H9 (cell line): ENCODE data around the gene MAP1S. TPM values are rescaled to one million over a fixed set of nuclear protein-coding genes. Genes with fewer than 3 reads are reported as not detected.

Experiments used
- DNase-seq: peaks from one replicate; pipeline ENCODE4 v3.0.0-alpha.2; 2017
- H2AFZ ChIP-seq: one replicate; pipeline ENCODE4 v1.6.1; 2013; ENCODE audit warnings: mild to moderate bottlenecking, low read length, control low read depth, moderate library complexity
- H2AK5ac ChIP-seq: 2 replicates; pipeline ENCODE4 v1.6.1; 2013; ENCODE audit warnings: low read length, control low read depth, mixed read lengths; ENCODE audit not compliant: insufficient read length
- H2BK120ac ChIP-seq: one replicate; pipeline ENCODE4 v1.6.1; 2013; ENCODE audit warnings: low read depth, mild to moderate bottlenecking, low read length, control low read depth, inconsistent platforms; ENCODE audit not compliant: poor library complexity, severe bottlenecking
- H2BK12ac ChIP-seq: 2 replicates; pipeline ENCODE4 v1.6.1; 2013; ENCODE audit warnings: low read length, control low read depth, mixed read lengths, low read depth; ENCODE audit not compliant: insufficient read length
- H2BK15ac ChIP-seq: 2 replicates; pipeline ENCODE4 v1.6.1; 2013; ENCODE audit warnings: low read depth, low read length, control low read depth
- H2BK20ac ChIP-seq: one replicate; pipeline ENCODE4 v1.6.1; 2013; ENCODE audit warnings: low read depth, mild to moderate bottlenecking, low read length, control low read depth, inconsistent platforms; ENCODE audit not compliant: poor library complexity, severe bottlenecking
- H2BK5ac ChIP-seq: 2 replicates; pipeline ENCODE4 v1.6.1; 2013; ENCODE audit warnings: low read length, control low read depth, mixed read lengths; ENCODE audit not compliant: insufficient read length
- H3K14ac ChIP-seq: 2 replicates; pipeline ENCODE4 v1.6.1; 2013; ENCODE audit warnings: low read length, control low read depth; ENCODE audit not compliant: insufficient read depth
- H3K18ac ChIP-seq: 2 replicates; pipeline ENCODE4 v1.6.1; 2013; ENCODE audit warnings: low read depth, mild to moderate bottlenecking, mixed read lengths, low read length, control low read depth; ENCODE audit not compliant: insufficient read length
- H3K23ac ChIP-seq: 2 replicates; pipeline ENCODE4 v1.6.1; 2013; ENCODE audit warnings: low read length, control low read depth, mixed read lengths, low read depth; ENCODE audit not compliant: insufficient read length
- H3K23me2 ChIP-seq: 2 replicates; pipeline ENCODE4 v1.6.1; 2013; ENCODE audit warnings: low read depth, mild to moderate bottlenecking, mixed read lengths, low read length, control low read depth; ENCODE audit not compliant: insufficient read length, poor library complexity, severe bottlenecking
- H3K27ac ChIP-seq: 2 replicates; pipeline ENCODE4 v1.5.1; 2013; ENCODE audit warnings: low read length, control low read depth, mixed read lengths, low read depth; ENCODE audit not compliant: insufficient read length
- H3K27me3 ChIP-seq: 2 replicates; pipeline ENCODE4 v1.6.1; 2013; ENCODE audit warnings: low read length, control low read depth, inconsistent platforms; ENCODE audit not compliant: insufficient read depth
- H3K4ac ChIP-seq: 2 replicates; pipeline ENCODE4 v1.6.1; 2013; ENCODE audit warnings: low read depth, mild to moderate bottlenecking, control low read depth, inconsistent platforms, low read length, moderate library complexity
- H3K4me1 ChIP-seq: 2 replicates; pipeline ENCODE4 v1.6.1; 2013; ENCODE audit warnings: low read length, control low read depth, inconsistent platforms; ENCODE audit not compliant: insufficient read depth
- H3K4me2 ChIP-seq: 2 replicates; pipeline ENCODE4 v1.6.1; 2013; ENCODE audit warnings: low read length, control low read depth, mixed read lengths; ENCODE audit not compliant: insufficient read length, insufficient read depth
- H3K56ac ChIP-seq: 2 replicates; pipeline ENCODE4 v1.6.1; 2013; ENCODE audit warnings: low read depth, mild to moderate bottlenecking, mixed read lengths, low read length, control low read depth; ENCODE audit not compliant: insufficient read length
- H3K79me1 ChIP-seq: 2 replicates; pipeline ENCODE4 v1.6.1; 2013; ENCODE audit warnings: low read depth, mild to moderate bottlenecking, moderate library complexity, low read length, control low read depth, inconsistent platforms; ENCODE audit not compliant: insufficient read depth, poor library complexity, severe bottlenecking
- H3K79me2 ChIP-seq: 2 replicates; pipeline ENCODE4 v1.6.1; 2013; ENCODE audit warnings: low read length, control low read depth, inconsistent platforms; ENCODE audit not compliant: insufficient read depth
- H3K9ac ChIP-seq: 2 replicates; pipeline ENCODE4 v1.6.1; 2013; ENCODE audit warnings: low read length, control low read depth, mixed read lengths; ENCODE audit not compliant: insufficient read length; ENCODE audit errors: extremely low read depth
- H3K9me3 ChIP-seq: one replicate; pipeline ENCODE4 v1.6.1; 2013; ENCODE audit warnings: low read depth, low read length, inconsistent platforms; ENCODE audit not compliant: control insufficient read depth
- H3T11ph ChIP-seq: one replicate; pipeline ENCODE4 v1.6.1; 2013; ENCODE audit warnings: mild to moderate bottlenecking, low read length, control low read depth, inconsistent platforms
- H4K20me1 ChIP-seq: one replicate; pipeline ENCODE4 v1.6.1; 2013; ENCODE audit not compliant: control insufficient read depth, insufficient read length, insufficient read depth
- H4K5ac ChIP-seq: 2 replicates; pipeline ENCODE4 v1.6.1; 2013; ENCODE audit warnings: low read depth, mild to moderate bottlenecking, mixed read lengths, low read length, control low read depth; ENCODE audit not compliant: insufficient read length
- H4K8ac ChIP-seq: replicated peaks from 2 replicates; pipeline ENCODE4 v1.6.1; 2013; ENCODE audit warnings: low read length, control low read depth, mixed read lengths, low read depth; ENCODE audit not compliant: insufficient read length
- H4K91ac ChIP-seq: 2 replicates; pipeline ENCODE4 v1.6.1; 2013; ENCODE audit warnings: low read depth, mild to moderate bottlenecking, moderate library complexity, mixed read lengths, low read length, control low read depth; ENCODE audit not compliant: insufficient read length
- H3K27ac Mint-ChIP-seq, 3 experiments: 2 replicates in 2 of 3; 3 replicates in 1 of 3; pipeline ENCODE4 v1.8.0; 2020 to 2021; ENCODE audit warnings: mixed read lengths in 3 of 3, mild to moderate bottlenecking in 1 of 3, moderate library complexity in 1 of 3
- H3K27me3 Mint-ChIP-seq: 2 replicates; pipeline ENCODE4 v1.8.0; 2021; ENCODE audit warnings: low read depth, mild to moderate bottlenecking, moderate library complexity, mixed read lengths
- H3K36me3 Mint-ChIP-seq, 3 experiments: 2 replicates in 2 of 3; 3 replicates in 1 of 3; pipeline ENCODE4 v1.8.0; 2020 to 2021; ENCODE audit warnings: low read depth in 3 of 3, mixed read lengths in 3 of 3; ENCODE audit not compliant: insufficient read depth in 1 of 3
- H3K4me1 Mint-ChIP-seq, 2 experiments: 2 replicates each; pipeline ENCODE4 v1.8.0; 2020; ENCODE audit warnings: mixed read lengths in 2 of 2
- H3K4me3 Mint-ChIP-seq, 2 experiments: 2 replicates in 1 of 2; 3 replicates in 1 of 2; pipeline ENCODE4 v1.8.0; 2020 to 2021; ENCODE audit warnings: mild to moderate bottlenecking in 2 of 2, mixed read lengths in 2 of 2, moderate library complexity in 1 of 2
- H3K9me3 Mint-ChIP-seq, 2 experiments: 2 replicates in 1 of 2; 3 replicates in 1 of 2; pipeline ENCODE4 v1.8.0; 2020; ENCODE audit warnings: mild to moderate bottlenecking in 2 of 2, mixed read lengths in 2 of 2, moderate library complexity in 1 of 2
- CTCF ChIP-seq: fragments of 200-600 bp; sonication (generic); conservative IDR thresholded peaks from 3 replicates; pipeline ENCODE4 v1.8.0; 2021; ENCODE audit warnings: antibody characterized with exemption, mild to moderate bottlenecking
- WGBS: extraction: QIAGEN DNeasy Blood & Tissue Kit; methylation state at CpG from one replicate; pipeline ENCODE4 v1.1.7; 2013; ENCODE audit warnings: missing lambda C conversion rate, low lambda C conversion rate, mixed read lengths; ENCODE audit not compliant: insufficient read length; ENCODE audit errors: extremely low coverage; 5-methylcytosine and 5-hydroxymethylcytosine counted together
- total RNA-seq: library from RNA; stranded (reverse); gene quantifications from 2 replicates; pipeline ENCODE4 v1.2.1, GENCODE V29; 2021

The MAP1S gene
- total RNA-seq, 1 experiment from 2014 or later = 160 TPM

DNA sequence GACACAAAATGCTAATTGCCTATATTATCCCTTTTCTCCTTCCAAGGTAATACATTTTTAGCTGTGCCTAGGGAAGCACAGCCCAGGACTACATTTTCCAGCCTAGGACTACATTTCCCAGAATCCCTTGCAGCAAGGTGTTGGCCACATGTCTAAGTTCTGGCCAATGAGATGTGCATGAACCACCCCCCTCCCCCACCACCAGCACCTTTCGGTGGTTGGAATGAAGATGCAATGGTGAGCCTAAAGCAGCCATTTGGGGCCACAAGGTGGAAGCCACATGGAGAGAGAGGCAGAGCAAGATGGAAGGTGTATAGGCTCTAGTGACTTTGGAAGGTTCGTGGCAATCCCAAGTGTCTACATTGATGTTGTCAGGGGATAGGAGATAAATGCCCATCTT is 47.4 kb upstream of the MAP1S start:
- Histone ChIP-seq H3K27ac (no peak overlapping the region), H3K27me3 (no peaks in the 10 kb centered on the region), H3K23me2 (no peaks in the 10 kb centered on the region), H3K79me1 (no peaks in the 10 kb centered on the region), H4K8ac (no peak overlapping the region), H4K5ac (no peak overlapping the region), H3K23ac (no peak overlapping the region), H2AK5ac (no peak overlapping the region), H3K9ac (no peak overlapping the region), H3K4ac (no peak overlapping the region), H2BK15ac (no peak overlapping the region), H2AFZ (no peak overlapping the region), H2BK120ac (no peak overlapping the region), H3K18ac (no peak overlapping the region), H3K4me1 (no peaks in the 10 kb centered on the region), H3K9me3 (no peaks in the 10 kb centered on the region), H3T11ph (no peak overlapping the region), H2BK12ac (no peak overlapping the region), H3K79me2 (no peaks in the 10 kb centered on the region), H3K14ac (no peak overlapping the region), H4K91ac (no peak overlapping the region), H2BK20ac (no peak overlapping the region), H3K4me2 (no peak overlapping the region), H3K56ac (no peak overlapping the region), H2BK5ac (no peak overlapping the region), H4K20me1 (no peaks in the 10 kb centered on the region)
- Mint-ChIP-seq H3K4me1 (peaks cover 0 to 6% of the 10 kb centered on the region in 2 experiments; a peak in 3 of 4 replicates), H3K9me3 (peaks cover 0 to 8% of the 10 kb centered on the region in 2 experiments; a peak in 1 of 5 replicates), H3K4me3 (no peak overlapping the region), H3K36me3 (peaks cover 20 to 32% (median 29%) of the 10 kb centered on the region in 3 experiments), H3K27me3 (no peaks in the 10 kb centered on the region), H3K27ac (no peak overlapping the region)
- no CpG with 5 or more reads among the region's 2 CpGs for WGBS
- TF ChIP-seq CTCF = no peak
- peak; percentile 71 for DNase-seq
